HEK293 (cell line): ENCODE data around the gene STEAP1B.

Experiments
- CTCF ChIA-PET: fragments of 350-600 bp; formaldehyde crosslinking; extraction: SDS; loops from one replicate; lab custom pipeline; 2021; ENCODE audit warnings: antibody characterized with exemption; lab: Yijun Ruan, JAX
- POLR2A ChIA-PET: fragments of 300-600 bp; formaldehyde crosslinking; extraction: SDS; loops from one replicate; lab custom pipeline; 2020; ENCODE audit warnings: antibody characterized with exemption, inconsistent platforms; lab: Yijun Ruan, JAX
- H3K27ac ChIP-seq: fragments of 200-500 bp; sonication (Bioruptor generic); 2 replicates; pipeline ENCODE4 v1.5.1; 2014; ENCODE audit warnings: low read depth, low read length, control low read depth, inconsistent platforms; ENCODE audit errors: extremely low read depth
- H3K36me3 ChIP-seq, 2 experiments: fragments of 200-500 bp in 1 of 2; sonication (Bioruptor generic) in 1 of 2; 1 replicate in 1 of 2; 2 replicates in 1 of 2; pipeline ENCODE4 v1.5.1; 2014 to 2017; ENCODE audit warnings: inconsistent platforms in 2 of 2, low read length in 2 of 2; ENCODE audit not compliant: control insufficient read depth in 2 of 2, insufficient read depth in 1 of 2
- H3K4me1 ChIP-seq: fragments of 200-500 bp; sonication (Bioruptor generic); 2 replicates; pipeline ENCODE4 v1.5.1; 2014; ENCODE audit warnings: mild to moderate bottlenecking, low read length, inconsistent platforms; ENCODE audit not compliant: control insufficient read depth, insufficient read depth
- H3K4me3 ChIP-seq: 2 replicates; pipeline ENCODE4 v1.5.1; 2011; ENCODE audit warnings: low read depth, mild to moderate bottlenecking, control low read depth, low read length, moderate library complexity
- H3K9me3 ChIP-seq: fragments of 200-500 bp; sonication (Bioruptor generic); 2 replicates; pipeline ENCODE4 v1.5.1; 2014; ENCODE audit warnings: low read depth, low read length, inconsistent platforms; ENCODE audit not compliant: control insufficient read depth, insufficient read depth
- OSR2 ChIP-seq: fragments of 450-650 bp; formaldehyde crosslinking; IDR thresholded peaks from 2 replicates; pipeline ENCODE4 v1.5.1; 2016; ENCODE audit warnings: missing biosample characterization, missing genetic modification characterization
- SCRT2 ChIP-seq: fragments of 450-650 bp; formaldehyde crosslinking; IDR thresholded peaks from 2 replicates; pipeline ENCODE4 v1.5.1; 2016; ENCODE audit warnings: missing biosample characterization, missing genetic modification characterization
- ZBTB17 ChIP-seq: fragments of 450-650 bp; formaldehyde crosslinking; IDR thresholded peaks from 2 replicates; pipeline ENCODE4 v1.5.1; 2016; ENCODE audit warnings: missing biosample characterization, missing genetic modification characterization
- ZFP3 ChIP-seq: fragments of 450-650 bp; formaldehyde crosslinking; IDR thresholded peaks from 2 replicates; pipeline ENCODE4 v1.5.1; 2016; ENCODE audit warnings: low read depth, missing biosample characterization, missing genetic modification characterization
- ZNF112 ChIP-seq: fragments of 450-650 bp; formaldehyde crosslinking; IDR thresholded peaks from 2 replicates; pipeline ENCODE4 v1.5.0; 2017; ENCODE audit warnings: missing biosample characterization, missing genetic modification characterization
- ZNF146 ChIP-seq: fragments of 450-650 bp; formaldehyde crosslinking; IDR thresholded peaks from 2 replicates; pipeline ENCODE4 v1.5.1; 2016; ENCODE audit warnings: missing biosample characterization, missing genetic modification characterization
- ZNF350 ChIP-seq: fragments of 450-650 bp; formaldehyde crosslinking; IDR thresholded peaks from 2 replicates; pipeline ENCODE4 v1.5.0; 2017; ENCODE audit warnings: missing biosample characterization, mild to moderate bottlenecking, missing genetic modification characterization
- ZNF510 ChIP-seq: fragments of 450-650 bp; formaldehyde crosslinking; IDR thresholded peaks from 2 replicates; pipeline ENCODE4 v1.5.1; 2018; ENCODE audit warnings: mild to moderate bottlenecking, missing genetic modification characterization, missing biosample characterization; ENCODE audit not compliant: insufficient replicate concordance
- ZNF658 ChIP-seq: fragments of 450-650 bp; formaldehyde crosslinking; IDR thresholded peaks from 2 replicates; pipeline ENCODE4; 2016; ENCODE audit warnings: missing biosample characterization, missing genetic modification characterization
- ZNF837 ChIP-seq: fragments of 450-650 bp; formaldehyde crosslinking; IDR thresholded peaks from 2 replicates; pipeline ENCODE4 v1.5.1; 2016; ENCODE audit warnings: missing biosample characterization, missing genetic modification characterization
- TF ChIP-seq, protein P1 (sequence below): fragments of 450-650 bp; formaldehyde crosslinking; IDR thresholded peaks from 2 replicates; pipeline ENCODE4 v1.5.1; 2016; ENCODE audit warnings: missing biosample characterization, missing genetic modification characterization, low read depth
- TF ChIP-seq, protein P2 (sequence below): fragments of 450-650 bp; formaldehyde crosslinking; conservative IDR thresholded peaks from 2 replicates; pipeline ENCODE4 v1.5.1; 2016; ENCODE audit warnings: low read depth, missing biosample characterization, missing genetic modification characterization
- TF ChIP-seq, protein P3 (sequence below): fragments of 450-650 bp; formaldehyde crosslinking; conservative IDR thresholded peaks from 2 replicates; pipeline ENCODE4 v1.5.1; 2016; ENCODE audit warnings: low read depth, missing biosample characterization, missing genetic modification characterization

Gene STEAP1B

DNA sequence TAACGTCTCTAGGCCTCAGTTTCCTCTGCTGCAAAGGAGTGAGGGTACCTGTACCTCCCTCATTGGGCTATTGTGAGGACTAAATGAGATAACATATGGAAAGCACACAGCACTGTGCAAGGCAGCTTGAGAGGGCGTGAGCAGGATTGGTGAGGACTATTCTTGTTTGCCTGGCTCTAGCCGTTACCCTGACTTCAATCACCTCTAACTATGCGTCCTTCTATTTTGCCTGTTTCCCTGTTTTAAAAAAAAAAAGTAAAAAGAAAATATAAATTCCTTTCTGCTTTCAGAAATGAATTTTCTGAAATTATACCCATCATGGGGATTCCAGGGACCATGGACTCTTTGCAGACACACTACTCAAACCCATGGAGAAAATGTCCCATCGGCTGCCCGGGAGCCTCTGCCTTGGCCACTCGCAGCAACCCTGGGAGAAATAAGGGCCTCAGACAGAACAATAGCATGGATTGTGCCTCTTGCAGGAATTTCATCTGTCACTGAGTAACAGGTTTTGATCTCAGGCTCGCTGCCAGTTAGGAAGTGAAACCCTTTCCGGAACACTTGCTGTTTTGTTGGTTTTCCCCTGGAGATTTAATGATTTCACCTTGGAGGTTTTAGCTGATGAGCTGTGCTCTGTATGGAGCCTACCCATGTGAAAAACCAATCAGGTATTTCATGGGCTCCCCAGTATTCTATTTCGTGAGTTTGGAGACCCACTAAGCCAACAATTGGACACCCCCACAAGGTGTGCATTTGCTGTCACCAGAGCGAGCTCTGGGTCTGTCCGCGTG, 55.6 kb downstream of the STEAP1B start:
- TF ChIP-seq, protein P1, sequence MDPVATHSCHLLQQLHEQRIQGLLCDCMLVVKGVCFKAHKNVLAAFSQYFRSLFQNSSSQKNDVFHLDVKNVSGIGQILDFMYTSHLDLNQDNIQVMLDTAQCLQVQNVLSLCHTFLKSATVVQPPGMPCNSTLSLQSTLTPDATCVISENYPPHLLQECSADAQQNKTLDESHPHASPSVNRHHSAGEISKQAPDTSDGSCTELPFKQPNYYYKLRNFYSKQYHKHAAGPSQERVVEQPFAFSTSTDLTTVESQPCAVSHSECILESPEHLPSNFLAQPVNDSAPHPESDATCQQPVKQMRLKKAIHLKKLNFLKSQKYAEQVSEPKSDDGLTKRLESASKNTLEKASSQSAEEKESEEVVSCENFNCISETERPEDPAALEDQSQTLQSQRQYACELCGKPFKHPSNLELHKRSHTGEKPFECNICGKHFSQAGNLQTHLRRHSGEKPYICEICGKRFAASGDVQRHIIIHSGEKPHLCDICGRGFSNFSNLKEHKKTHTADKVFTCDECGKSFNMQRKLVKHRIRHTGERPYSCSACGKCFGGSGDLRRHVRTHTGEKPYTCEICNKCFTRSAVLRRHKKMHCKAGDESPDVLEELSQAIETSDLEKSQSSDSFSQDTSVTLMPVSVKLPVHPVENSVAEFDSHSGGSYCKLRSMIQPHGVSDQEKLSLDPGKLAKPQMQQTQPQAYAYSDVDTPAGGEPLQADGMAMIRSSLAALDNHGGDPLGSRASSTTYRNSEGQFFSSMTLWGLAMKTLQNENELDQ (tag by site-specific recombination), result no peak
- TF ChIP-seq ZNF510 (tag by site-specific recombination) (no peak), ZNF350 (tag by site-specific recombination) (no peak), ZBTB17 (no peak), OSR2 (tag by site-specific recombination) (no peak), ZNF658 (tag by site-specific recombination) (no peak), SCRT2 (tag by site-specific recombination) (no peak), ZNF837 (tag by site-specific recombination) (no peak), ZFP3 (tag by site-specific recombination) (no peak), ZNF146 (tag by site-specific recombination) (no peak), ZNF112 (tag by site-specific recombination) (no peak)
- TF ChIP-seq, protein P2, sequence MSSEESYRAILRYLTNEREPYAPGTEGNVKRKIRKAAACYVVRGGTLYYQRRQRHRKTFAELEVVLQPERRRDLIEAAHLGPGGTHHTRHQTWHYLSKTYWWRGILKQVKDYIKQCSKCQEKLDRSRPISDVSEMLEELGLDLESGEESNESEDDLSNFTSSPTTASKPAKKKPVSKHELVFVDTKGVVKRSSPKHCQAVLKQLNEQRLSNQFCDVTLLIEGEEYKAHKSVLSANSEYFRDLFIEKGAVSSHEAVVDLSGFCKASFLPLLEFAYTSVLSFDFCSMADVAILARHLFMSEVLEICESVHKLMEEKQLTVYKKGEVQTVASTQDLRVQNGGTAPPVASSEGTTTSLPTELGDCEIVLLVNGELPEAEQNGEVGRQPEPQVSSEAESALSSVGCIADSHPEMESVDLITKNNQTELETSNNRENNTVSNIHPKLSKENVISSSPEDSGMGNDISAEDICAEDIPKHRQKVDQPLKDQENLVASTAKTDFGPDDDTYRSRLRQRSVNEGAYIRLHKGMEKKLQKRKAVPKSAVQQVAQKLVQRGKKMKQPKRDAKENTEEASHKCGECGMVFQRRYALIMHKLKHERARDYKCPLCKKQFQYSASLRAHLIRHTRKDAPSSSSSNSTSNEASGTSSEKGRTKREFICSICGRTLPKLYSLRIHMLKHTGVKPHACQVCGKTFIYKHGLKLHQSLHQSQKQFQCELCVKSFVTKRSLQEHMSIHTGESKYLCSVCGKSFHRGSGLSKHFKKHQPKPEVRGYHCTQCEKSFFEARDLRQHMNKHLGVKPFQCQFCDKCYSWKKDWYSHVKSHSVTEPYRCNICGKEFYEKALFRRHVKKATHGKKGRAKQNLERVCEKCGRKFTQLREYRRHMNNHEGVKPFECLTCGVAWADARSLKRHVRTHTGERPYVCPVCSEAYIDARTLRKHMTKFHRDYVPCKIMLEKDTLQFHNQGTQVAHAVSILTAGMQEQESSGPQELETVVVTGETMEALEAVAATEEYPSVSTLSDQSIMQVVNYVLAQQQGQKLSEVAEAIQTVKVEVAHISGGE (tag by site-specific recombination), result no peak
- TF ChIP-seq, protein P3, sequence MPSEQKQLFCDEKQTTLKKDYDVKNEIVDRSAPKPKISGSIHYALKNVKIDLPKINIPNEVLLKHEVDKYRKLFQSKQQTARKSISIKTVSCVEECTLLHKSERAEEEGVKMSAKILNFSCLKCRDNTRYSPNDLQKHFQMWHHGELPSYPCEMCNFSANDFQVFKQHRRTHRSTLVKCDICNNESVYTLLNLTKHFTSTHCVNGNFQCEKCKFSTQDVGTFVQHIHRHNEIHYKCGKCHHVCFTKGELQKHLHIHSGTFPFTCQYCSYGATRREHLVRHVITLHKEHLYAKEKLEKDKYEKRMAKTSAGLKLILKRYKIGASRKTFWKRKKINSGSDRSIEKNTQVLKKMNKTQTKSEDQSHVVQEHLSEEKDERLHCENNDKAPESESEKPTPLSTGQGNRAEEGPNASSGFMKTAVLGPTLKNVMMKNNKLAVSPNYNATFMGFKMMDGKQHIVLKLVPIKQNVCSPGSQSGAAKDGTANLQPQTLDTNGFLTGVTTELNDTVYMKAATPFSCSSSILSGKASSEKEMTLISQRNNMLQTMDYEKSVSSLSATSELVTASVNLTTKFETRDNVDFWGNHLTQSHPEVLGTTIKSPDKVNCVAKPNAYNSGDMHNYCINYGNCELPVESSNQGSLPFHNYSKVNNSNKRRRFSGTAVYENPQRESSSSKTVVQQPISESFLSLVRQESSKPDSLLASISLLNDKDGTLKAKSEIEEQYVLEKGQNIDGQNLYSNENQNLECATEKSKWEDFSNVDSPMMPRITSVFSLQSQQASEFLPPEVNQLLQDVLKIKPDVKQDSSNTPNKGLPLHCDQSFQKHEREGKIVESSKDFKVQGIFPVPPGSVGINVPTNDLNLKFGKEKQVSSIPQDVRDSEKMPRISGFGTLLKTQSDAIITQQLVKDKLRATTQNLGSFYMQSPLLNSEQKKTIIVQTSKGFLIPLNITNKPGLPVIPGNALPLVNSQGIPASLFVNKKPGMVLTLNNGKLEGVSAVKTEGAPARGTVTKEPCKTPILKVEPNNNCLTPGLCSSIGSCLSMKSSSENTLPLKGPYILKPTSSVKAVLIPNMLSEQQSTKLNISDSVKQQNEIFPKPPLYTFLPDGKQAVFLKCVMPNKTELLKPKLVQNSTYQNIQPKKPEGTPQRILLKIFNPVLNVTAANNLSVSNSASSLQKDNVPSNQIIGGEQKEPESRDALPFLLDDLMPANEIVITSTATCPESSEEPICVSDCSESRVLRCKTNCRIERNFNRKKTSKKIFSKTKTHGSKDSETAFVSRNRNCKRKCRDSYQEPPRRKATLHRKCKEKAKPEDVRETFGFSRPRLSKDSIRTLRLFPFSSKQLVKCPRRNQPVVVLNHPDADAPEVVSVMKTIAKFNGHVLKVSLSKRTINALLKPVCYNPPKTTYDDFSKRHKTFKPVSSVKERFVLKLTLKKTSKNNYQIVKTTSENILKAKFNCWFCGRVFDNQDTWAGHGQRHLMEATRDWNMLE, result no peak
- Histone ChIP-seq H3K4me3 (no peak overlapping the region), H3K9me3 (no peaks in the 10 kb centered on the region), H3K27ac (no peak overlapping the region), H3K36me3 (no peaks in the 10 kb centered on the region), H3K4me1 (peaks cover 9% of the 10 kb centered on the region; the same call in 1 of the 2 replicates)
- CTCF ChIA-PET, result interaction anchor here (1.0 to 5.1 kb wide), 3 partner anchors 8 to 334 kb away, joined by 3 to 22 read pairs (median 8); no protein-coding TSS in a partner anchor
- POLR2A ChIA-PET, result no interaction called here
